Measurements from ENCODE around the gene FUCA2. TPM values are rescaled to one million over a fixed set of nuclear protein-coding genes. Genes with fewer than 3 reads are reported as not detected.
"Not testable (repeated sequence)": the region's sequence is repeated elsewhere in the genome, so short reads cannot be mapped to it uniquely, and the experiment has no call there.

The FUCA2 gene
- total RNA-seq, 1 donor from 2014 or later = 41.4 TPM

- ATAC-seq (no peak), DNase-seq (ENCODE audit: low spot score) (no peak)
- intact Hi-C loops (cut with DNase I) = no loop called here
Observed at GRCh38 chr6:143506620-143507019, 4.9 kb downstream of the FUCA2 start.

GRCh38 chr6:143506199-143506598, 5.3 kb downstream of the FUCA2 start:
- DNase-seq (ENCODE audit: low spot score) = no peak
- intact Hi-C loops (cut with DNase I) = no loop called here
- no peak for ATAC-seq

- intact Hi-C loops (cut with DNase I) = no loop called here
- ATAC-seq = no peak
Observed at GRCh38 chr6:143505537-143505936, 6.0 kb downstream of the FUCA2 start.

GRCh38 chr6:143505111-143505510, 6.4 kb downstream of the FUCA2 start:
- intact Hi-C loops (cut with DNase I) = no loop called here
- ATAC-seq (no peak), DNase-seq (ENCODE audit: low spot score) (no peak)

More at GRCh38 chr6:143505537-143505936, 6.0 kb downstream of the FUCA2 start:
- no peak for DNase-seq (ENCODE audit: low spot score)

GRCh38 chr6:143504369-143504768, 7.2 kb downstream of the FUCA2 start:
- ATAC-seq (no peak), DNase-seq (ENCODE audit: low spot score) (no peak)
- intact Hi-C loops (cut with DNase I) = no loop called here

GRCh38 chr6:143501851-143502250, 9.7 kb downstream of the FUCA2 start:
- DNase-seq (ENCODE audit: low spot score) = no peak
- intact Hi-C loops (cut with DNase I) = no loop called here
- ATAC-seq = no peak

GRCh38 chr6:143498428-143498827, 13.1 kb downstream of the FUCA2 start:
- intact Hi-C loops (cut with DNase I) = loop anchor here (5.0 kb wide), 1 partner anchor 361 kb away; no protein-coding TSS in a partner anchor
- no peak for DNase-seq (ENCODE audit: low spot score)
- ATAC-seq = no peak

- ATAC-seq (no peak), DNase-seq (ENCODE audit: low spot score) (no peak)
- intact Hi-C loops (cut with DNase I) = loop anchor here (5.0 kb wide), 1 partner anchor 360 kb away; no protein-coding TSS in a partner anchor
Observed at GRCh38 chr6:143496974-143497373, 14.5 kb downstream of the FUCA2 start.

GRCh38 chr6:143490775-143491174, 20.7 kb downstream of the FUCA2 start:
- intact Hi-C loops (cut with DNase I) = no loop called here
- no peak for DNase-seq (ENCODE audit: low spot score)
- ATAC-seq = no peak

GRCh38 chr6:143490244-143490643, 21.3 kb downstream of the FUCA2 start:
- no peak for ATAC-seq
- no peak for DNase-seq (ENCODE audit: low spot score)
- intact Hi-C loops (cut with DNase I) = no loop called here

- no peak for ATAC-seq
- no peak for DNase-seq (ENCODE audit: low spot score)
- intact Hi-C loops (cut with DNase I) = no loop called here
Observed at GRCh38 chr6:143486752-143487151, 24.8 kb downstream of the FUCA2 start.

- ATAC-seq (no peak), DNase-seq (ENCODE audit: low spot score) (no peak)
- intact Hi-C loops (cut with DNase I) = no loop called here
Observed at GRCh38 chr6:143485967-143486366, 25.6 kb downstream of the FUCA2 start.

GRCh38 chr6:143482593-143482992, 28.9 kb downstream of the FUCA2 start:
- intact Hi-C loops (cut with DNase I) = no loop called here
- ATAC-seq (no peak), DNase-seq (ENCODE audit: low spot score) (no peak)

- DNase-seq (ENCODE audit: low spot score) (no peak), ATAC-seq (no peak)
- intact Hi-C loops (cut with DNase I) = no loop called here
Observed at GRCh38 chr6:143478479-143479062, 32.9 kb downstream of the FUCA2 start.

- DNase-seq (ENCODE audit: low spot score) (no peak), ATAC-seq (no peak)
- intact Hi-C loops (cut with DNase I) = no loop called here
Observed at GRCh38 chr6:143476545-143476944, 35.0 kb downstream of the FUCA2 start.

GRCh38 chr6:143471822-143472221, 39.7 kb downstream of the FUCA2 start:
- intact Hi-C loops (cut with DNase I) = no loop called here
- DNase-seq (ENCODE audit: low spot score) (no peak), ATAC-seq (no peak)

GRCh38 chr6:143468823-143469222, 42.7 kb downstream of the FUCA2 start:
- intact Hi-C loops (cut with DNase I); DNase-seq (ENCODE audit: low spot score); ATAC-seq: not testable (repeated sequence)

GRCh38 chr6:143468026-143468425, 43.5 kb downstream of the FUCA2 start:
- no peak for ATAC-seq
- intact Hi-C loops (cut with DNase I) = no loop called here
- no peak for DNase-seq (ENCODE audit: low spot score)

GRCh38 chr6:143465546-143465945, 46.0 kb downstream of the FUCA2 start:
- intact Hi-C loops (cut with DNase I) = no loop called here
- ATAC-seq (no peak), DNase-seq (ENCODE audit: low spot score) (no peak)

- intact Hi-C loops (cut with DNase I) = no loop called here
- DNase-seq (ENCODE audit: low spot score) (no peak), ATAC-seq (no peak)
Observed at GRCh38 chr6:143457563-143458359, 53.8 kb downstream of the FUCA2 start.

GRCh38 chr6:143451531-143451930, 60.0 kb downstream of the FUCA2 start:
- ATAC-seq (no peak), DNase-seq (ENCODE audit: low spot score) (no peak)
- intact Hi-C loops (cut with DNase I) = no loop called here

Data from sciatic nerve (tissue), 2 donors.